GM21390 (cell line): Measurements from ENCODE around the gene YTHDF1.

Experiments
- ATAC-seq: cut with Tn5 transposase; IDR thresholded peaks from one replicate; pipeline ENCODE4 v1.9.1; 2021; ENCODE audit not compliant: unreplicated experiment

Gene YTHDF1

GRCh38 chr20:63248835-63249591, 33.1 kb upstream of the YTHDF1 start:
- ATAC-seq: no peak

DNA sequence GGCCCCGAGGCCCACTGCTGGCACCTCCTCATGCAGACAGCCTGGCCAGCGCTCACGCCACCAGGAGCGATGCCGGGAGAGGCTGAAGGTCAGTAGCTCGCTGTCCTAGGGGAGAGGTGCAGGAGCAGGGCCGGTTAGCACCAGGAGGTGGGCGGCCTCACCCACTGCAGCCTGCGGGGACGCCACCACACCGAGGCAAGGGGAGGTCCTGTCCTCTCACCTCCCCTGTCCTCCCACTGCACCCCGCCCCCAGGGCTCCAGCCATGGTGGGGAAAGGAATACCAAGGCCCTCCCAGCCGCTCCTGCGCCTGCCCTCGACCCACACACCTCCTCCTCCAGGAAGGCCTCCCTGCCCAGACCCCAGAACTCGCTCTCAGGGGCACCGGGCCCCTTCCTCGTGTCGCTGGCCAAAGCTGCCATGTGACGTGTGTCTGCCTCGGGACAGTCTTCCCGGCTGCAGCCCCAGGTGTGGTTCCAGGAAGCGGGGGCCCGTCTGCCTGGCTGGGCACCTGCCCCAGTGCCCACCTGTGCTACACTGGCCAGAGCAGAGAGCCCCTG, 31.8 kb upstream of the YTHDF1 start:
- no peak for ATAC-seq

DNA sequence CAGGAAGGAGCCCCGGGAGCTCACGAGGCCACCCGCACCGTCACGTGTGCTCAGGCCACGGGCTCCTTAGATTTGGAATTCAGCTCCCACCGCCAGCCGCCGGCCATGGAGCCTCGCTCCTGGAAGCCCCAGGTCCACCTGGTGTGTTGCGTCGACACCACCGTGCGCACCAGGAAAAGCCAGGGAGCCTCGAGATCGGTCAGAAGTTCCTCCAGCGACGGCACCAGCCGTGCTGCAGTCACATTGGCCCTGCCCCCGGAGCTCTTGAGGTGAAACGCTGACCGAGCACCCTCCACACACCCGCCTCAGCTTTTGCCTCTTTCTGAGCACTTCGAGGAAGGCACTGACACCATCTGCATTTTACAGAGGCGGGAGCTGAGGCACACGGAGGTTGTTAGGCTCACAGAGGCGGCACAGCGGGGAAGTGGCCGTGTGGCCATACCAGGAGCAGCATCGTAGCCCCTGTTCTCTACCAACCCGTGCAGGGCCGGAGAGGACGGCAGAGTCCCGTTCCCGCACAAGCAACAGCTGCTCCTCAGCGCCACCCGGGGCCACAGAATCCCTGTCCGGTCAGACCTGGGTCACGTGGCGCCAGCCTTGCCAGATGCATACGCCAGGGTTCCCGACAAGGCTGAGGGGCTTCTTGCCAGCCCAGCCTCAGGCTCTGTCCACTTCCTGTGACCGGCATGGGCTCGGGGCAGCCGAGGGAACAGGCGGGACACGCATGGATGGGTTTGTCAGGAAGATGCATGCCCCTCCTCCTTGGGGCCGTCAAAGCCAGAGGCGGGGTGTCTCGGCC, 30.8 kb upstream of the YTHDF1 start:
- no peak for ATAC-seq

DNA sequence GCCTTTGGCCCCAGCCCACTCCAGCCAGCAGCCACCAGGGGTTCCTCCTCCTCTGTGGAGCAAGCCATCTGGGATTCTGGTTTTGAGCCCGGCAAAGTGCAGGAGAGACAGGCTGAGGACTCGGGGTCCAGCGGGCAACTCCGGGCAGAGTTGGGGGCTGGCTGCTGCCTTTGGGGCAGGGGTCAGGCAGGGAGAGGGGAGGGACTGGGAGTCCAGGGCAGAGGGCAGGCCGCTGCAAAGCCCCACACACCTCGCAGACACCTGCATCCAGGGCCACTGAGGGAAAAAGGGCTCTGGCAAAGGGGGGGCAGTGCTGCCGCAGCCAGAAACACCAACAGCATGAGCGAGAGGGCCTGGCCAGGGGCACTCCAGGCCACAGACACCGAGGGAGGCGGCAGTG, 28.5 kb upstream of the YTHDF1 start:
- ATAC-seq: no peak

DNA sequence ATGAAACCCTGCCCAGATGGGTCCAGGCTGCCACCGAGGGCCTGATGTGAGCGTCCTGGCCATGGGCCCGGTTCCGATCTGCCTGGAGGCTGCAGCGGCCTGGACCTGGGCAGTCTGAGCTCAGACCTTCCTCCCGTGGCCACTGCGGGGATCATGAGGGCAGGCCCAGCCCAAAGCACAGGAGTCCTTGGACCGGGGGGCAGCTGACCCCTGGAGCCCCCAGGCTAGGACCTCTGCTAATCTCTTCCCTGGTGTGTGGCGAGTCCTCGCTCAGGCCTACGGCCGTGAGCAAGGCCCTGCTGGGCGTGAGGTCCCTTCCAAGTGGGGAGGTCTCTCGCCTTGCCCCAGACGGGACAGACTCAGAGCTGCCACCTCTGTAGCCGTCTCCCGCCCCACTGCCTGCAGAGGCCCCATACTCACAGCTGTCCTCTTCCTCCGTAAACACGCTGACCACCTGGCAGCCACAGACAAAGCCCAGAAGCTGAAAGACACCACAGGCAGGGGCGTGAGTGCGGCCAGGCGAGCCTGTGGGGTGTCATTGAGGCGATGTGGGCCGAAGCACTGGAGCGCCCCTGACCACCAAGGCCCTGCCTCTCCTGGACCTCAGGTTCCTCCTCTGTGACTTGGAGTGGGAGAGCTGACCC, 27.8 kb upstream of the YTHDF1 start:
- no peak for ATAC-seq

- ATAC-seq: no peak
Observed at GRCh38 chr20:63242736-63243135, 26.8 kb upstream of the YTHDF1 start.

DNA sequence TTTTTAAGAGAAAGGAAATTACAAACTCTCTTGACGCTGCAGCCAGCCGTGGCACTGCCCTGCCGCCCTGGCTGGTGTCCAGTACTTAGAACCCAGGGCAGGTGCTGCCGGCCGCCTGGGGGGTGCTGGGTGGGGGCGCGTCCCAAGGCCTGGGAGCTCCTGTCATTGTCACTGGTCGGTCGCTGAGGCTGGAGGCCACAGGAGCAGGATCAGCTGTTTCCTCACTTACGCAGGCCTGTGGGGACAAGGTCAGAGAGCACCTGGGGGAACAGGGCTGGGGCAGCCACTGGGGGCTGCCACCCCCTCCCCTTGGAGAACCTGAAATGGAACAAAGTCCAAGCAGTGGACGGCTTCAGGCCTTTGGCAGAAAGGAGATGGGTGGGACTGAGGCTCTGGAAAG, 25.3 kb upstream of the YTHDF1 start:
- no peak for ATAC-seq

DNA sequence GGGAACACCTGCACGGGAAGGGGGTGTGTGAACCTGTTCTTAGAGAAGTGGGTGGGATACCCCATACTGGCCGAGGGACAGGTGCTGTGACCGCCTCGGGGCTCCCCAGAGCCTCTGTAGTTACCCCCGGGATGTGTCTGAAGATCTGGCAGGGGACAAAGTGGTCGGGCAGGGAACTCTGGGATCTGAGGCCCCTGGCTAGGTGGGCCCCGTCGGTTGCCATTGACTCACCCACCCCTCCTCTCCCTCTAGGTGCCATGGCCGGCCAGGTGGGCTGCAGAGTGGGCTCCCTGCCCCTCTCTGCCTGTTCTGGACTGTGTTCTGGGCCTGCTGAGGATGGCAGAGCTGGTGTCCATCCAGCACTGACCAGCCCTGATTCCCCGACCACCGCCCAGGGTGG, 24.1 kb upstream of the YTHDF1 start:
- no peak for ATAC-seq

GRCh38 chr20:63239431-63239830, 23.5 kb upstream of the YTHDF1 start:
- no peak for ATAC-seq

DNA sequence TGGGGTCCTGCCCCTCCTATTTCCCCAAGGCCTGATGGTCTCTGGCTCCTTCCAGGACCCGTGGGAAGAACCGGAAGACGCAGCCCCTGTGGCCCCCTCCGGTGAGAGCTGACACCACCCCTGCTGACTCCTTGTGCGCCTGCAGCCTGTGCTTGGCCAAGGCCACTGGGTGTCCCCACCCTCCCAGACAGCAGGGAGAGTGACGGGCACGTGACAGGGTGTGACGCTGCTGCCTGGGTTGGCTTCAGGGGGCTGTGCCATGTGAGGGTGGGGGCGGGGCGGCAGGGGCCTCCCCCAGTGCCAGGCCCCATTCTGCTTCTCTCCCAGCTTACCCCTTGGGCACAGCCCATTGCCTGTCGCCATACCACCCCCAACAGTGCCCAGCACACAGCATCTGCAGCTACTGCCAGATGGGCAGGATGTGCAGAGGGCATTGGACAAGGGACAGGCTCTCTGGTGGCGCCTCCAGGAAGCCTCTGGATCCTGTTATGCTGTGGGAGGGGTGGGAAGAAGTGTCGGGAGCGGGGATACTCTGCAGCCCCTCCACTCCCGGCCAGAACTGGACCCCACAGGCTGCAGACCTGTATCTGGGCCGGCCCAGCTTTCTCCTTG, 22.7 kb upstream of the YTHDF1 start:
- no peak for ATAC-seq

DNA sequence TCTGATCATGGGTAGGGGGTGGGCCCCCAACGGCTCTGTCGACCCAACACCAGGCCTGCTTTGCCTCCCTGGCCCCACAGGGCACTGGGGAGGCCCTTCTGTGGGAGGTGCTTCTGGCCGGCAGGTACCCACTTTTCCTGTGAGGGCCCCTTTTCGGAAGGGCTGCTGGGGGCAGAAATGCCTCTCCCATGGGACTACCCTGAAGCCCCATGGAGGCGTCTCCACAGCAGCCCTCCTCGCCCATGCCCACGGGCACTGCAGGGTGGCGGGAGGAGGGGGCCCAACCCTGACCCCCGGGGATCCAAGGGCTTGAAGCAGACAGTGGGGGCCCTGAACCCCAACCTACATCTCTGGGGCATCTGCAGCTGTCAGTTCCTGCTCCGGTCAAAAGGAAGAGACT, 22.1 kb upstream of the YTHDF1 start:
- no peak for ATAC-seq

- ATAC-seq: no peak
Observed at GRCh38 chr20:63236116-63236837, 20.3 kb upstream of the YTHDF1 start.

DNA sequence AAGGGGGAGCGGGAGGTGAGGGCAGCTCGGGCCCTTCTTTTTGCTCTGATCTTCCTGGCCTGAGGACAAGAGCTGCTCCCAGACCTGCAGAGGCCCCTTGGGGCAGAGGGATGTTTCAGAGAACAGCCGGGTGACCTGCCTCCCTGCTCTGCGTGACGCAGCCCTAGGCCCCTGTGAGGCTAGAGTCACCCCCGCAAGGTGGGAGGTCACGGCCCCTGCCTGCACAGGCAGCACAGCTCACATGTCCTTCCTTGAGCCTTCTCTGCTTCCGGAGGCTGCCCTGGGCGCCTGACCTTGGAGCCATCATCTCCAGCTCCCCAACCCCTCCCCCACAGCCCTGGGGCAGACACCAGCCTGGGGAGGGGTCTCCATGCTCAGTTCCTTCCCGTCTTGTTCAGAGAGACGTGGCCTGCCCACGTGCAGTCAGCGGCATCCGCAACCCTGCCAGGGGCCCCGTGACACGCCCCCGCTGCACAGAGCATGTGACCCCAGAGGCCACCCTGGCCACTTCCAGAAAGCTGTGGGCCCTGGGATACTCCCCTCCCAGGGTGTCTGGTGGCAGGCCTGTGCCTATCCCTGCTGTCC, 19.6 kb upstream of the YTHDF1 start, which contains the start of gene BIRC7:
TSS of gene BIRC7 (plus strand) at position 507 of the 585 bp plus-strand sequence. CDS start 192 bp downstream, outside the sequence.
- no peak for ATAC-seq

GRCh38 chr20:63234693-63235398, 18.9 kb upstream of the YTHDF1 start:
- no peak for ATAC-seq

- no peak for ATAC-seq
Observed at GRCh38 chr20:63233924-63234323, 18.0 kb upstream of the YTHDF1 start.

- ATAC-seq: no peak
Observed at GRCh38 chr20:63233061-63233344, 17.1 kb upstream of the YTHDF1 start.

- no peak for ATAC-seq
Observed at GRCh38 chr20:63232235-63233060, 16.5 kb upstream of the YTHDF1 start.

DNA sequence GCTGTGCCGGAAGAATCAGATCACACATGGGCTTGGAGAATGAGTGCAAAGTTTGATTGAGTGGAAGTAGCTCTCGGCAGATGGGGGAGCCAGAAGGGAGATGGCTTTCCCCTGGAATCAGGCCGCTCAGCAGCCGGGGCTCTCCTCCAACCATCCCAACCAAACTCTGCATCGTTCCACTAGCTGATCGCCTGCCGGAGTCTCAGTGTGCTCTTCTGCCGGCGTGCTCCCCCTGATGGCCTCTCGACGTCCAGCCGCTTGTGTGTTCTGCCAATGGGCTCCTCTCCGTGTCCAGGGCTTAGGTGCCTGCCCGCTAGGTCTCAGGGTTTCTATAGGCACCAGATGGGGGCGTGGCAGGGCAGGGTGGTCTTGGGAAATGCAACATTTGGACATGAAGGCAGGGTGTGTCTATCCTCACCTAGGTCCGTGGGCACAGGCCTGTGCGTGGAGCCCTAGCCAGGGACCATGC, 14.9 kb upstream of the YTHDF1 start:
- ATAC-seq: no peak

- ATAC-seq: no peak
Observed at GRCh38 chr20:63228806-63229205, 12.9 kb upstream of the YTHDF1 start.
